GM19239 (cell line): ENCODE data around the gene MAPKAP1.

Source experiments
- DNase-seq: peaks from one replicate; pipeline ENCODE4 v3.0.0; 2011; ENCODE audit warnings: low spot score; ENCODE audit not compliant: insufficient read length
- FAIRE-seq: peaks from 2 replicates; lab custom pipeline; 2011; peaks lifted over from hg19 to GRCh38; lab: Jason Lieb, UNC

MAPKAP1 gene

GRCh38 chr9:125681086-125681622 lies 25.9 kb downstream of the MAPKAP1 start:
- DNase-seq (no peak), FAIRE-seq (no peak)

- FAIRE-seq (peak; percentile 66), DNase-seq (no peak)
These were observed 26.6 kb downstream of the MAPKAP1 start for GRCh38 chr9:125680445-125680844.

- FAIRE-seq (no peak), DNase-seq (no peak)
These were observed 27.3 kb downstream of the MAPKAP1 start for GRCh38 chr9:125679597-125680189.

GRCh38 chr9:125674981-125675973 lies 31.7 kb downstream of the MAPKAP1 start:
- DNase-seq (no peak), FAIRE-seq (no peak)

GRCh38 chr9:125672876-125673275 lies 34.1 kb downstream of the MAPKAP1 start:
- no peak for FAIRE-seq

DNA sequence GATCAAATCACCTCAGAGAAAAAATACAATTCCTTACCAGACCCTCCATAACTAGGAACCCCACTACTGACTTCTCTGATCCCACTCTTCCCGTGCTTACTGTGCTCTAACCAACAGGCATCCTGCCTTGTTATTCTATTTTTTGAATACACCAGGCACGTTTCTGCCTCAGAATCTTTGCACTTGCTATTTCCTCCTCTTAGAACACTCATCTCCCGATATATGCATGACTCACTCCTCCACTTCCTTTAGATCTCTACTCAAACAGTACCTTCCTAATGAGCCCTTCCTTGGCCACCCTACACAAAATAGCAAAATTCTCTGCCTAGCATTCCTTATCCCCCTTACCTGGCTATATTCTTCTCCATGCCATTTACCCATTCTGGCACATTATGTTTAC lies 43.9 kb downstream of the MAPKAP1 start:
- DNase-seq (no peak), FAIRE-seq (peak; percentile 31)

More at GRCh38 chr9:125672876-125673275, 34.1 kb downstream of the MAPKAP1 start:
- DNase-seq = no peak

DNA sequence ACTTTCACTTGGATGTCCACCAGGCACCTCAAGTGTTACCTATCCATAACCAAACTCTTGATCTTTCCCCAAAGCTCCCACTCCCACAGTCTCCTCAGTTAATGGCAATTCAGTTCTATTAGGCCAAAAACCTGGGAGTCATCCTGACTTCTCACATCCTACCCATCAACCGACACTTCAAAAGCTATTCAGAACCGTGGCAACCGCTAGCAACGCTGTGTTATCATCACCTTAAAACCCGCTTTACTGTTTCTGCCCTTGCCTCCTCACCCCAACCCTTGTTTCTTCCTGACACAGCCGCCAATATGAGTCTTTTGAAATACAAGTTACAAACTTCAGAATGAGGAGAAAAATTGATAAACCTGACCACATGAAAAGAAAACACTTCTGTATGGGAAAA lies 46.5 kb downstream of the MAPKAP1 start:
- FAIRE-seq (peak; percentile 72), DNase-seq (no peak)

GRCh38 chr9:125659954-125660353 lies 47.1 kb downstream of the MAPKAP1 start:
- FAIRE-seq (peak; percentile 40), DNase-seq (no peak)

- FAIRE-seq = peak; percentile 59
- DNase-seq = no peak
These were observed 47.7 kb downstream of the MAPKAP1 start for GRCh38 chr9:125659201-125659840.

- FAIRE-seq (peak; percentile 11), DNase-seq (no peak)
These were observed 50.4 kb downstream of the MAPKAP1 start for GRCh38 chr9:125656560-125656959.

- no peak for FAIRE-seq
- DNase-seq = no peak
These were observed 51.2 kb downstream of the MAPKAP1 start for GRCh38 chr9:125655691-125656410.

- DNase-seq (no peak), FAIRE-seq (no peak)
These were observed 51.9 kb downstream of the MAPKAP1 start for GRCh38 chr9:125655066-125655633.

- DNase-seq (no peak), FAIRE-seq (no peak)
These were observed 52.9 kb downstream of the MAPKAP1 start for GRCh38 chr9:125654121-125654520.

DNA sequence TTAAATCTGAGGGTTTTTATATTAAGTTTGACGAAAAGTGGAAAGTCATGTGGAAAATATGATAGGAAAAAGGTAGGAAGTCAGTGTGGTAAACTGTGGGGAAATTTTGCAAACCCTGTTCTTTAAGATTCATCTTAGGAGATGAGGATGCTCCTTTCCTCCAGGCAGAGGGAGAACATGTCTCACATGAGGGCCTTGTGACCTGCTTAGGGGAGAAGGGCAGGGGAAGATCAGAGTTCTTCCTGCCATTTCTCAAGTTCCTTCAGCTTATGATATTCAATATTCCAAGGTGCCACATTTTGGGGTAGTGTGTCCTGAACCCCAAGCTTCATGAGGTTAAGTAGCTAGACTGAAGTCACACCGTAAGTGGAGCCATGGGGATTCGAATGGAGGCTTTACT lies 53.7 kb downstream of the MAPKAP1 start:
- peak; percentile 26 for FAIRE-seq
- DNase-seq = no peak

DNA sequence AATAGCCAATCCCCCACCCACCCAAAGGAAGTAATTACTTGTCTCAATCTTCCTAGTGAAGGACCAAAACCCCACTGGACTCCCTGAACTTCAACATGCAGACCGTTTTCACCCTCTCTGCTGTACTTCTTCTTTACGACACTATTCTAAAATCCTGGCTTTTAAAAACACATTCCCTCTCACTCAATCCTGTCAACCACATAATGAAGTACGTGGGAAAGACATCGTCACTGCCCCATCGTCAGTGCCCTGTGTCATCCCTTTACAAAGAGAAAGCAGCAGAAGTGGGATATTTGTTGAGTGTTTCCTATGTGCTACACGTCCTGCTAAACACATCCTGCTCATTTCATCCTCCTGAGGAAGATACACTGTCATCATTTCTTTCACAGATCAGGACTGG lies 54.2 kb downstream of the MAPKAP1 start:
- DNase-seq (no peak), FAIRE-seq (peak; percentile 8)

- peak; percentile 56 for FAIRE-seq
- no peak for DNase-seq
These were observed 54.8 kb downstream of the MAPKAP1 start for GRCh38 chr9:125652233-125652594.

DNA sequence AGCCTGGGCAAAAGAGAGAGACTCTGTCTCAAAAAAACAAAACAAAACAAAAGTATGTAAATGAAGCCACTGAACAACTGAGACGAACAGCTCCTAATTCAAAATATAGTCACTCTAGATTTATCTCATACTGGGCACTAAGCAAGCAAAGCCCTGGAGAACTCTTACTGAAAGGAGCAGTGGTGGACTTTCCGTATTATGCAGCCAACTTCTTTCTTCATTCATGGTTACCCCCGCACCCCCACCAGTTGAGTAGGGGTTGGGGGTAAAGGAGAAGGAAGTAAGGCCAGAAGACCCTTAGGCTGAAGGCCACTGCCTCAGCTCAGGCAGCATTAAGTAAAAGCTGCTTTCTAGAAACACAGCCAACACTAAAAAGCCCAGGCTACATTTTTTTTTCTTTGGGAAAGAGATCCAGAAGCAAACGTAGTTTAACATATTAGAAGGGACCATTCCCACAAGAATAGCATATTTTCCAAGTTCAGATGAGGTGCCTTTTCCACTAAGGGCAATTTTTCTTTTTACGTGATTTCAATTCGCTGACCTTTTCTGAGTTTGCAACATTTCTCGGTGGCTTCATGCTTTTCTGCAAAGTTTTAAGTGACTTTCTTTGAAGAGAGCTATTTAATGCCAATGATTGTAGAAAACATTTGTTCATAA lies 55.3 kb downstream of the MAPKAP1 start:
- FAIRE-seq = peak; percentile 51
- DNase-seq = no peak

GRCh38 chr9:125650271-125650737 lies 56.7 kb downstream of the MAPKAP1 start:
- FAIRE-seq (peak; percentile 96), DNase-seq (peak; percentile 26)

DNA sequence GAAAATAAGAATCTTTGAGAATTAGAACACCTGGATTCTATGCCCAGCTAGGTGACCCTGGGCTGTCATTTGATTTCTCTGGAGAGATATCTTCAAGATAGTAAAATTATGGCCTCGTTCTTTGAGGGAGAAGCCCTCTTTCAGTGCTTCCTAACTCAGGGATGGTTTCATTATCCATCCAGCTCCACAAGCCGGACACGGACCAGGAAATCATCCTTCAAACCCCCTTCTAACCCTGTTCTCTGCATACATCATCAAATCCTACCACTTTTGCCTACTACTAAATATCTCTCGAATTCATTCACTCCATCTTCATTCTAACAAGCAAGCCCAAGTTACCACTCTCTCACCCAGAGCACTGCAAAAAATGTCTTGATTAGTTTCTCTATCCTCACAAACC lies 57.2 kb downstream of the MAPKAP1 start:
- FAIRE-seq (no peak), DNase-seq (no peak)
